Spinal cord (tissue), 10 donors: Measurements from ENCODE around the gene KCTD18. TPM values are rescaled to one million over a fixed set of nuclear protein-coding genes. Genes with fewer than 3 reads are reported as not detected.
A peak's percentile ranks its signal among the peaks of the same experiment; 100 is the strongest.

ENCODE experiments used
- DNase-seq, 6 donors: peaks; one replicate each; pipeline versions ENCODE4 v3.0.0 to v3.0.0-alpha.2; 2013 to 2015; ENCODE audit warnings: low spot score in 6 of 6, low read depth in 4 of 6
- H3K27ac ChIP-seq: one replicate; pipeline ENCODE4 v1.5.1; 2013; ENCODE audit warnings: low read depth, low read length, control low read depth
- H3K27me3 ChIP-seq: one replicate; pipeline ENCODE4 v1.6.1; 2013; ENCODE audit warnings: low read length; ENCODE audit not compliant: control insufficient read depth, insufficient read depth
- H3K36me3 ChIP-seq: one replicate; pipeline ENCODE4 v1.6.1; 2013; ENCODE audit warnings: low read length; ENCODE audit not compliant: control insufficient read depth, insufficient read depth
- H3K4me1 ChIP-seq: one replicate; pipeline ENCODE4 v1.6.1; 2013; ENCODE audit warnings: low read length; ENCODE audit not compliant: control insufficient read depth, insufficient read depth
- H3K4me3 ChIP-seq: one replicate; pipeline ENCODE4 v1.5.1; 2013; ENCODE audit warnings: low read depth, low read length, control low read depth
- H3K9me3 ChIP-seq: one replicate; pipeline ENCODE4 v1.6.1; 2013; ENCODE audit warnings: low read length; ENCODE audit not compliant: control insufficient read depth, insufficient read depth
- WGBS: methylation state at CpG from one replicate; pipeline ENCODE4 v1.1.5; 2013; ENCODE audit warnings: missing lambda C conversion rate; ENCODE audit not compliant: insufficient coverage; 5-methylcytosine and 5-hydroxymethylcytosine counted together
- polyA plus RNA-seq, 2 donors: library from polyadenylated mRNA; unstranded; fragments of 120-200 nt; gene quantifications; one replicate each; pipeline ENCODE4 v1.2.1, GENCODE V29; 2013; ENCODE audit not compliant: insufficient read length in 2 of 2
- total RNA-seq, 2 donors: library from RNA; depleted of rRNA in 1 of 2; stranded (reverse); fragments of 120-200 nt in 1 of 2; fragments of >200 nt in 1 of 2; gene quantifications; one replicate each; pipeline versions ENCODE4 v1.2.3 to v1.2.4, GENCODE V29; 2013 to 2014
- donor health status: healthy.

Gene KCTD18
- total and polyA plus RNA-seq, 4 donors: 11.8 to 15.2 (median 12.6) TPM

DNA sequence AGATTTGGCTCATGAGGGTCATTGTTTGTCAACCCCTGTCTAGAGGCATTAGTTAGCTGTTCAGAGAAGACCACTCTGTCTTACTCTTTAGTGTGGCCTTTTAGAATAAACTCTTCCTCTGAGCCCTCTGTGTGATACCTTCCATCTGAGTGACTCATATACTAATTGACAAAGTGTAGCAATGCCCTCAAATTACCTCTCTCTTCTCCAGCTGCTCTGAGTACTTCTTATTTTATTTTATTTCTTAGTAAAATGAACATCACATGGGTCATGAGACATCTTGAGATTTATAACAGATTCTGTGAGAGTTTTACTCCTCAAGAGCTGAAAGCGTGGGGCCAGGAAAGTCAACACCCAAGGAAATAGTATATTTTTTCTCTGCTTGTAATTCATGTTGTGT is 67.4 kb downstream of the KCTD18 start:
- no peak overlapping the region for H3K27ac ChIP-seq
- no peaks in the 10 kb centered on the region for H3K9me3 ChIP-seq
- no peaks in the 10 kb centered on the region for H3K27me3 ChIP-seq
- DNase-seq: no peak
- WGBS: no CpG with 5 or more reads among the region's 1 CpG
- no peaks in the 10 kb centered on the region for H3K4me1 ChIP-seq
- no peak overlapping the region for H3K4me3 ChIP-seq
- peaks cover 3% of the 10 kb centered on the region for H3K36me3 ChIP-seq

DNA sequence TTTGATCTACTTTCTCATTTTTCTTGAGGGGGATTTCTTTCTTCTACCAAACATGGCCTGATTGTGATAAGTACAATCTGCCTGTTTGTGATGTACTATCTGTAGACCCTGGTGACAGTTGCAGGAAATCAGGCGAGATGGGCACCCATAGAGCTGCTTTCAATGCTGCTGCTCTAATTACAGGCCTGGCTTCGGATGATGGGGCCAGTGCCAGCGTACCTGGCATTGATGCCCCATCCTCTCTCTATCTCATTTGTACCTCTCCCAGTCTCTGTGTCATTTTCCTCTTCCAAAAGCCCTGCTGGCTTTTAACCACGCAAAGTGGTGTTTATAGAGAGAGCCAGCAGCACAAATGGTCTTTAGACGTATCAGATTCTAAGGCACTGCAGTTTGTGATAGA is 69.9 kb downstream of the KCTD18 start:
- no peak overlapping the region for H3K27ac ChIP-seq
- H3K9me3 ChIP-seq: no peaks in the 10 kb centered on the region
- WGBS: 87% methylated on average over 4 of the region's 5 CpGs
- H3K4me3 ChIP-seq: no peak overlapping the region
- H3K27me3 ChIP-seq: no peaks in the 10 kb centered on the region
- no peaks in the 10 kb centered on the region for H3K4me1 ChIP-seq
- H3K36me3 ChIP-seq: peaks cover 2% of the 10 kb centered on the region
- peak in 2 of 6 donors; percentile 27 to 42 for DNase-seq

Other genes starting within 250 kb of the KCTD18 start
- 100 to 1,000 TPM in 1 of 2 donors, 10 to 100 TPM in 1; 75.3 to 144 TPM for gene SPATS2L, start 203.4 kb downstream of the KCTD18 start, total RNA-seq
- 100 to 1,000 TPM; 107 to 109 TPM for gene SPATS2L, start 203.4 kb downstream of the KCTD18 start, polyA plus RNA-seq
- 10 to 100 TPM in 1 of 2 donors, 1 to 10 TPM in 1; 6.9 to 10.8 TPM for gene SGO2, start 16.1 kb upstream of the KCTD18 start, total RNA-seq
- 1 to 10 TPM; 6.8 to 9.0 TPM for gene SGO2, start 16.1 kb upstream of the KCTD18 start, polyA plus RNA-seq
- gene AOX1, start 75.9 kb upstream of the KCTD18 start, total RNA-seq: 10 to 100 TPM in 1 of 2 donors, 1 to 10 TPM in 1; 9.2 to 35.6 TPM
- gene AOX1, start 75.9 kb upstream of the KCTD18 start, polyA plus RNA-seq: 1 to 10 TPM; 1.2 to 6.5 TPM